Measurements from ENCODE around the gene HS6ST2. TPM values are rescaled to one million over a fixed set of nuclear protein-coding genes. Genes with fewer than 3 reads are reported as not detected.

The HS6ST2 gene
- total RNA-seq, 5 donors from 2014 or later (not counting 1 experiment from before 2014, with no cell fraction given), result not detected

- Mint-ChIP-seq H3K4me3 (peak overlapping the region in 1 of 3 donors; percentile 25), H3K4me1 (peaks cover 0 to 11% (median 10%) of the 10 kb centered on the region in 3 donors), H3K27ac (no peak overlapping the region), H3K9me3 (peaks cover 4 to 13% (median 5%) of the 10 kb centered on the region in 3 donors), H3K27me3 (peaks cover 0 to 44% of the 10 kb centered on the region in 2 donors), H3K36me3 (no peaks in the 10 kb centered on the region)
- WGBS (ENCODE audit: insufficient coverage), result no CpG with 5 or more reads among the region's 2 CpGs
- no peak overlapping the region for H3K27ac ChIP-seq (ENCODE audit: low read length)
- no peak overlapping the region for H3K4me3 ChIP-seq (ENCODE audit: control insufficient read depth in 1 of 2, extremely low read depth in 1 of 2, low read length in 1 of 2)
- peak in 1 of 35 experiments; percentile 1 for DNase-seq
- H3K36me3 ChIP-seq (ENCODE audit: control insufficient read depth in 2 of 2, extremely low read depth in 1 of 2, insufficient read depth in 1 of 2, low read length in 1 of 2), result no peaks in the 10 kb centered on the region
- H3K27me3 ChIP-seq (replicated peaks in 1 of 2; ENCODE audit: control insufficient read depth in 2 of 2, extremely low read depth in 1 of 2, insufficient read depth in 2 of 2, low read length in 1 of 2), result no peaks in the 10 kb centered on the region
- CTCF ChIA-PET, result interaction anchor here in 1 of 2 donors (0.9 kb wide), 1 partner anchor 21 kb away, joined by 3 read pairs; no protein-coding TSS in a partner anchor
- no peaks in the 10 kb centered on the region for H3K4me1 ChIP-seq (ENCODE audit: control insufficient read depth in 1 of 2, extremely low read depth in 1 of 2, insufficient read depth in 2 of 2, low read length in 2 of 2)
- no peaks in the 10 kb centered on the region for H3K9me3 ChIP-seq
- no peak for ATAC-seq (replicated peaks in 1 of 4)
- POLR2A ChIA-PET, result no interaction called here
Observed at GRCh38 chrX:132677233-132677716, 281.2 kb downstream of the HS6ST2 start.

GRCh38 chrX:132676561-132677186 is 281.8 kb downstream of the HS6ST2 start:
- no peaks in the 10 kb centered on the region for H3K36me3 ChIP-seq (ENCODE audit: control insufficient read depth in 2 of 2, extremely low read depth in 1 of 2, insufficient read depth in 1 of 2, low read length in 1 of 2)
- no peak overlapping the region for H3K27ac ChIP-seq (ENCODE audit: low read length)
- H3K4me1 ChIP-seq (ENCODE audit: control insufficient read depth in 1 of 2, extremely low read depth in 1 of 2, insufficient read depth in 2 of 2, low read length in 2 of 2), result no peaks in the 10 kb centered on the region
- peaks cover 4 to 13% (median 5%) of the 10 kb centered on the region in 3 donors for H3K9me3 Mint-ChIP-seq
- DNase-seq (peak in 1 of 35 experiments; percentile 13), ATAC-seq (replicated peaks in 1 of 4) (no peak)
- POLR2A ChIA-PET, result no interaction called here
- WGBS (ENCODE audit: insufficient coverage), result no CpG with 5 or more reads among the region's 4 CpGs
- no peaks in the 10 kb centered on the region for H3K36me3 Mint-ChIP-seq
- H3K4me3 Mint-ChIP-seq, result peak overlapping the region in 1 of 3 donors; percentile 25
- H3K9me3 ChIP-seq, result no peaks in the 10 kb centered on the region
- no peak overlapping the region for H3K27ac Mint-ChIP-seq
- CTCF ChIA-PET, result interaction anchor here in 1 of 2 donors (0.9 kb wide), 1 partner anchor 21 kb away, joined by 3 read pairs; no protein-coding TSS in a partner anchor
- no peak overlapping the region for H3K4me3 ChIP-seq (ENCODE audit: control insufficient read depth in 1 of 2, extremely low read depth in 1 of 2, low read length in 1 of 2)
- H3K27me3 Mint-ChIP-seq, result peaks cover 0 to 39% of the 10 kb centered on the region in 2 donors
- H3K4me1 Mint-ChIP-seq, result peaks cover 0 to 11% (median 10%) of the 10 kb centered on the region in 3 donors
- no peaks in the 10 kb centered on the region for H3K27me3 ChIP-seq (replicated peaks in 1 of 2; ENCODE audit: control insufficient read depth in 2 of 2, extremely low read depth in 1 of 2, insufficient read depth in 2 of 2, low read length in 1 of 2)

GRCh38 chrX:132676102-132676501 is 282.3 kb downstream of the HS6ST2 start:
- Mint-ChIP-seq H3K36me3 (no peaks in the 10 kb centered on the region), H3K4me1 (peaks cover 0 to 11% (median 10%) of the 10 kb centered on the region in 3 donors), H3K4me3 (no peak overlapping the region), H3K27me3 (peaks cover 0 to 37% of the 10 kb centered on the region in 2 donors), H3K27ac (no peak overlapping the region), H3K9me3 (peaks cover 4 to 13% (median 5%) of the 10 kb centered on the region in 3 donors)
- ATAC-seq (replicated peaks in 1 of 4), result no peak
- Histone ChIP-seq H3K27me3 (replicated peaks in 1 of 2; ENCODE audit: control insufficient read depth in 2 of 2, extremely low read depth in 1 of 2, insufficient read depth in 2 of 2, low read length in 1 of 2) (no peaks in the 10 kb centered on the region), H3K27ac (ENCODE audit: low read length) (no peak overlapping the region), H3K4me1 (ENCODE audit: control insufficient read depth in 1 of 2, extremely low read depth in 1 of 2, insufficient read depth in 2 of 2, low read length in 2 of 2) (no peaks in the 10 kb centered on the region), H3K36me3 (ENCODE audit: control insufficient read depth in 2 of 2, extremely low read depth in 1 of 2, insufficient read depth in 1 of 2, low read length in 1 of 2) (no peaks in the 10 kb centered on the region), H3K9me3 (no peaks in the 10 kb centered on the region), H3K4me3 (ENCODE audit: control insufficient read depth in 1 of 2, extremely low read depth in 1 of 2, low read length in 1 of 2) (no peak overlapping the region)
- no CpG with 5 or more reads among the region's 3 CpGs for WGBS (ENCODE audit: insufficient coverage)
- ChIA-PET POLR2A (no interaction called here), CTCF (no interaction called here)
- no peak for DNase-seq

GRCh38 chrX:132673331-132673730 is 285.1 kb downstream of the HS6ST2 start:
- no peak for ATAC-seq (replicated peaks in 1 of 4)
- no peaks in the 10 kb centered on the region for H3K27me3 ChIP-seq (replicated peaks in 1 of 2; ENCODE audit: control insufficient read depth in 2 of 2, extremely low read depth in 1 of 2, insufficient read depth in 2 of 2, low read length in 1 of 2)
- no peaks in the 10 kb centered on the region for H3K9me3 ChIP-seq
- Mint-ChIP-seq H3K4me1 (peaks cover 0 to 11% (median 10%) of the 10 kb centered on the region in 3 donors), H3K4me3 (no peak overlapping the region), H3K27ac (no peak overlapping the region), H3K9me3 (no peaks in the 10 kb centered on the region), H3K36me3 (no peaks in the 10 kb centered on the region), H3K27me3 (peaks cover 3 to 47% of the 10 kb centered on the region in 2 donors)
- ChIA-PET POLR2A (interaction anchor here in 1 of 2 donors (0.6 kb wide), 1 partner anchor 16 kb away, joined by 3 read pairs; no protein-coding TSS in a partner anchor), CTCF (interaction anchor here in 1 of 2 donors (1.3 kb wide), 1 partner anchor 19 kb away, joined by 4 read pairs; no protein-coding TSS in a partner anchor)
- no peak overlapping the region for H3K27ac ChIP-seq (ENCODE audit: low read length)
- H3K4me3 ChIP-seq (ENCODE audit: control insufficient read depth in 1 of 2, extremely low read depth in 1 of 2, low read length in 1 of 2), result no peak overlapping the region
- no peak for DNase-seq
- H3K36me3 ChIP-seq (ENCODE audit: control insufficient read depth in 2 of 2, extremely low read depth in 1 of 2, insufficient read depth in 1 of 2, low read length in 1 of 2), result no peaks in the 10 kb centered on the region
- WGBS (ENCODE audit: insufficient coverage), result no CpG with 5 or more reads among the region's 1 CpG
- H3K4me1 ChIP-seq (ENCODE audit: control insufficient read depth in 1 of 2, extremely low read depth in 1 of 2, insufficient read depth in 2 of 2, low read length in 2 of 2), result no peaks in the 10 kb centered on the region

GRCh38 chrX:132671229-132671641 is 287.2 kb downstream of the HS6ST2 start:
- H3K9me3 Mint-ChIP-seq, result no peaks in the 10 kb centered on the region
- H3K27me3 Mint-ChIP-seq, result peaks cover 6 to 59% of the 10 kb centered on the region in 2 donors
- H3K36me3 Mint-ChIP-seq, result no peaks in the 10 kb centered on the region
- Histone ChIP-seq H3K27ac (ENCODE audit: low read length) (no peak overlapping the region), H3K4me1 (ENCODE audit: control insufficient read depth in 1 of 2, extremely low read depth in 1 of 2, insufficient read depth in 2 of 2, low read length in 2 of 2) (no peaks in the 10 kb centered on the region), H3K9me3 (no peaks in the 10 kb centered on the region), H3K4me3 (ENCODE audit: control insufficient read depth in 1 of 2, extremely low read depth in 1 of 2, low read length in 1 of 2) (no peak overlapping the region), H3K36me3 (ENCODE audit: control insufficient read depth in 2 of 2, extremely low read depth in 1 of 2, insufficient read depth in 1 of 2, low read length in 1 of 2) (no peaks in the 10 kb centered on the region), H3K27me3 (replicated peaks in 1 of 2; ENCODE audit: control insufficient read depth in 2 of 2, extremely low read depth in 1 of 2, insufficient read depth in 2 of 2, low read length in 1 of 2) (no peaks in the 10 kb centered on the region)
- DNase-seq (no peak), ATAC-seq (replicated peaks in 1 of 4) (no peak)
- no peak overlapping the region for H3K4me3 Mint-ChIP-seq
- no CpG with 5 or more reads among the region's 3 CpGs for WGBS (ENCODE audit: insufficient coverage)
- peaks cover 0 to 2% (median 0%) of the 10 kb centered on the region in 3 donors for H3K4me1 Mint-ChIP-seq
- CTCF ChIA-PET, result no interaction called here
- H3K27ac Mint-ChIP-seq, result no peak overlapping the region
- POLR2A ChIA-PET, result no interaction called here

GRCh38 chrX:132669142-132669541 is 289.3 kb downstream of the HS6ST2 start:
- H3K27ac Mint-ChIP-seq, result no peak overlapping the region
- no peaks in the 10 kb centered on the region for H3K36me3 Mint-ChIP-seq
- WGBS (ENCODE audit: insufficient coverage), result 91% methylated on average over 4 of the region's 4 CpGs
- Histone ChIP-seq H3K4me3 (ENCODE audit: control insufficient read depth in 1 of 2, extremely low read depth in 1 of 2, low read length in 1 of 2) (no peak overlapping the region), H3K4me1 (ENCODE audit: control insufficient read depth in 1 of 2, extremely low read depth in 1 of 2, insufficient read depth in 2 of 2, low read length in 2 of 2) (no peaks in the 10 kb centered on the region), H3K27ac (ENCODE audit: low read length) (no peak overlapping the region), H3K36me3 (ENCODE audit: control insufficient read depth in 2 of 2, extremely low read depth in 1 of 2, insufficient read depth in 1 of 2, low read length in 1 of 2) (no peaks in the 10 kb centered on the region), H3K9me3 (no peaks in the 10 kb centered on the region), H3K27me3 (replicated peaks in 1 of 2; ENCODE audit: control insufficient read depth in 2 of 2, extremely low read depth in 1 of 2, insufficient read depth in 2 of 2, low read length in 1 of 2) (no peaks in the 10 kb centered on the region)
- no peaks in the 10 kb centered on the region for H3K9me3 Mint-ChIP-seq
- H3K4me1 Mint-ChIP-seq, result no peaks in the 10 kb centered on the region
- H3K4me3 Mint-ChIP-seq, result no peak overlapping the region
- ChIA-PET CTCF (no interaction called here), POLR2A (no interaction called here)
- DNase-seq, result no peak
- peaks cover 6 to 44% of the 10 kb centered on the region in 2 donors for H3K27me3 Mint-ChIP-seq
- no peak for ATAC-seq (replicated peaks in 1 of 4)
